H1 (cell line): ENCODE data around the gene SMYD3.

Experiments
- CTCF ChIP-seq, 3 experiments: IDR thresholded peaks; 1 replicate in 2 of 3; 2 replicates in 1 of 3; pipeline versions ENCODE4 v1.5.1 to v1.6.1; 2011; ENCODE audit warnings: low read length in 3 of 3, mild to moderate bottlenecking in 3 of 3, inconsistent platforms in 2 of 3, low read depth in 1 of 3, moderate library complexity in 1 of 3; ENCODE audit not compliant: insufficient read depth in 1 of 3; ENCODE audit errors: control extremely low read depth in 1 of 3
- EZH2 ChIP-seq: fragments of 200-600 bp; sonication (generic); IDR thresholded peaks from 2 replicates; pipeline ENCODE4 v1.7.1; 2012; ENCODE audit warnings: low read depth, mild to moderate bottlenecking, moderate library complexity, low read length, inconsistent platforms; ENCODE audit not compliant: severe bottlenecking
- GABPA ChIP-seq: IDR thresholded peaks from 2 replicates; pipeline ENCODE4 v1.6.1; 2011; ENCODE audit warnings: mild to moderate bottlenecking, low read length, moderate library complexity, borderline replicate concordance; ENCODE audit not compliant: insufficient read depth
- NANOG ChIP-seq: IDR thresholded peaks from 2 replicates; pipeline ENCODE4 v1.6.1; 2011; ENCODE audit warnings: low read length, low read depth, mild to moderate bottlenecking, inconsistent platforms; ENCODE audit not compliant: insufficient read depth, poor library complexity, severe bottlenecking
- NRF1 ChIP-seq: IDR thresholded peaks from 2 replicates; pipeline ENCODE4 v1.6.1; 2011; ENCODE audit warnings: mild to moderate bottlenecking, low read depth, low read length, improper control_type of control experiment
- POLR2A ChIP-seq, 2 experiments: IDR thresholded peaks; 1 replicate in 1 of 2; 2 replicates in 1 of 2; pipeline ENCODE4 v1.6.1; 2011; ENCODE audit warnings: low read depth in 2 of 2, low read length in 2 of 2, mild to moderate bottlenecking in 2 of 2; ENCODE audit errors: control extremely low read depth in 1 of 2
- POLR2AphosphoS5 ChIP-seq: IDR thresholded peaks from 2 replicates; pipeline ENCODE4 v1.6.1; 2011; ENCODE audit warnings: low read depth, low read length
- SRF ChIP-seq: IDR thresholded peaks from 2 replicates; pipeline ENCODE4 v1.6.1; 2011; ENCODE audit warnings: mild to moderate bottlenecking, low read depth, low read length, moderate library complexity

DNA sequence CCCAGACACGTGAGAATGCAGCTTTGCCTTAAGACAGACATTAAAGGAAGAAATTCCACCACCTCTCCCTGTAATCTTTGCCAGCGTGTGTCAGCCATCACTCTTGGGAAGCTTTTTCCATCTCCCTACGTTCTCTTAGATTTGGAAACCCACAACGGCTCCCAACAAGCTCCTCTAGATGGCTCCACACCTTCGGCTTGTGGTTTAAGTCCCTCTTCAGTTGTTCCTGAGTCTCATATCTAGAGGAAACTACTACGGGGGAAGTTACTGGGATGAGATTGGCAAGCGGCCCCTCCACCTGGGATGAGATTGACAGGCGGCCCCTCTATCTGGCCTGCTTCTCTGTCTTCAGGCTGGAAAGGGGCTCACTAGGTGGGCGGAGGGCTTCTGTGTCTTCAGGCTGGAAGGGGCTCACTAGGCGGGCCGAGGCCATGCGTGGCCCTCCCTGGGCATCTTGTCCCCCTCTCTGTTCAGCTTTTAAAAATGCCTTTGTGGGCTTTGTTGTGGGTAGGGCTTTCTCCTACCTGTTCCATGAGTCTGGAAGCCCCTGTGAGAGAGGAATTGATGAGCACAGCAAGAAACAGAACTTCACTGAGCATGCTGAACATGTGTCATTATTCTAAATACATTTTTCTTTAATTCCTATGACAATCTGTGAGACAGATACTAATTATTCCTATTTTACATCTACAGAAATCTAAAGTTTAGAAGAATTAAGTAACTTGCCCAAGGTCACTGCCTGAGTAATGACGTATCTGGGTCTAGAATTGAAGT, 681.8 kb downstream of the SMYD3 start:
- TF ChIP-seq GABPA (no peak), CTCF (IDR thresholded peaks at IDR 0.05; ENCODE audit: control extremely low read depth in 1 of 3, insufficient read depth in 1 of 3, low read depth in 1 of 3, low read length in 3 of 3) (peak in 2 of 3 experiments; percentile 31 to 42; a peak in 2 of 4 replicates), POLR2A (IDR thresholded peaks at IDR 0.05; ENCODE audit: control extremely low read depth in 1 of 2, low read depth in 2 of 2, low read length in 2 of 2) (no peak), NANOG (no peak), EZH2 (no peak), SRF (no peak), POLR2AphosphoS5 (no peak), NRF1 (no peak)
